SK-N-SH treated with all-trans-retinoic acid at 6 μM for 48 hours (cell line): Measurements from ENCODE around the gene FLVCR1.

Experiments
- ATAC-seq: fragments of 200-7000 bp; cut with Tn5 transposase; 3 replicates; pipeline ENCODE4 v1.9.1; 2020; ENCODE audit warnings: mild to moderate bottlenecking, moderate library complexity
- ARNTL ChIP-seq: fragments of 450-650 bp; formaldehyde crosslinking; IDR thresholded peaks from 2 replicates; pipeline ENCODE4 v1.5.0; 2020; ENCODE audit warnings: low read depth, mild to moderate bottlenecking, moderate library complexity, borderline replicate concordance
- BACH2 ChIP-seq: fragments of 250-450 bp; sonication (Bioruptor Pico); IDR thresholded peaks from 2 replicates; pipeline ENCODE4 v1.9.0; 2021; ENCODE audit warnings: mild to moderate bottlenecking, borderline replicate concordance
- CSDC2 ChIP-seq: fragments of 250-450 bp; sonication (Bioruptor Pico); IDR thresholded peaks from 2 replicates; pipeline ENCODE4 v1.5.0; 2020; ENCODE audit warnings: mild to moderate bottlenecking, moderate library complexity
- ISL1 ChIP-seq: fragments of 250-450 bp; sonication (Bioruptor Pico); IDR thresholded peaks from 2 replicates; pipeline ENCODE4 v2.1.2; 2022; ENCODE audit warnings: mild to moderate bottlenecking, moderate library complexity
- OSR1 ChIP-seq: fragments of 250-450 bp; sonication (Bioruptor Pico); IDR thresholded peaks from 2 replicates; pipeline ENCODE4 v1.8.0; 2022; ENCODE audit warnings: moderate library complexity, mild to moderate bottlenecking, inconsistent platforms
- PPARA ChIP-seq: fragments of 250-450 bp; sonication (Bioruptor Pico); IDR thresholded peaks from 2 replicates; pipeline ENCODE4 v1.5.0; 2020; ENCODE audit warnings: mild to moderate bottlenecking, borderline replicate concordance
- RARB ChIP-seq: fragments of 250-450 bp; sonication (Bioruptor Pico); IDR thresholded peaks from 2 replicates; pipeline ENCODE4 v1.8.0; 2021; ENCODE audit warnings: mild to moderate bottlenecking, moderate library complexity
- SNAI2 ChIP-seq: fragments of 250-450 bp; sonication (Bioruptor Pico); IDR thresholded peaks from 2 replicates; pipeline ENCODE4 v1.5.0; 2020; ENCODE audit warnings: mild to moderate bottlenecking, moderate library complexity
- TCF4 ChIP-seq: fragments of 250-450 bp; sonication (Bioruptor Pico); IDR thresholded peaks from 2 replicates; pipeline ENCODE4 v1.8.0; 2021; ENCODE audit warnings: mild to moderate bottlenecking, moderate library complexity, borderline replicate concordance
- ZC3H10 ChIP-seq: fragments of 250-450 bp; sonication (Bioruptor Pico); IDR thresholded peaks from 2 replicates; pipeline ENCODE4 v1.5.1; 2021; ENCODE audit warnings: mild to moderate bottlenecking, moderate library complexity
- ZFP3 ChIP-seq: fragments of 250-450 bp; sonication (Bioruptor Pico); IDR thresholded peaks from 2 replicates; pipeline ENCODE4 v1.5.0; 2020; ENCODE audit warnings: mild to moderate bottlenecking, moderate library complexity
- ZFP30 ChIP-seq: fragments of 450-650 bp; formaldehyde crosslinking; IDR thresholded peaks from 2 replicates; pipeline ENCODE4 v1.5.0; 2022; ENCODE audit warnings: mild to moderate bottlenecking, moderate library complexity
- ZNF565 ChIP-seq: fragments of 450-650 bp; formaldehyde crosslinking; conservative IDR thresholded peaks from 2 replicates; pipeline ENCODE4 v1.5.0; 2020; ENCODE audit warnings: low read depth, mild to moderate bottlenecking, moderate library complexity
- ZNF70 ChIP-seq: fragments of 450-650 bp; formaldehyde crosslinking; IDR thresholded peaks from 2 replicates; pipeline ENCODE4 v1.5.0; 2020; ENCODE audit warnings: mild to moderate bottlenecking, moderate library complexity
- ZNF8 ChIP-seq: fragments of 450-650 bp; formaldehyde crosslinking; IDR thresholded peaks from 2 replicates; pipeline ENCODE4 v1.5.0; 2020; ENCODE audit warnings: mild to moderate bottlenecking, moderate library complexity
- TF ChIP-seq, protein P1 (sequence below): fragments of 250-450 bp; sonication (Bioruptor Pico); IDR thresholded peaks from 2 replicates; pipeline ENCODE4 v1.5.1; 2020; ENCODE audit warnings: low read depth, mild to moderate bottlenecking, moderate library complexity
- TF ChIP-seq, protein P2 (sequence below): fragments of 250-450 bp; sonication (Bioruptor Pico); IDR thresholded peaks from 2 replicates; pipeline ENCODE4 v1.5.0; 2020; ENCODE audit warnings: mild to moderate bottlenecking, moderate library complexity
- TF ChIP-seq, protein P3 (sequence below): fragments of 250-450 bp; sonication (Bioruptor Pico); IDR thresholded peaks from 2 replicates; pipeline ENCODE4 v1.5.1; 2021; ENCODE audit warnings: mild to moderate bottlenecking, moderate library complexity
- TF ChIP-seq, protein P4 (sequence below): fragments of 250-450 bp; sonication (Bioruptor Pico); IDR thresholded peaks from 2 replicates; pipeline ENCODE4 v1.8.0; 2021; ENCODE audit warnings: low read depth, mild to moderate bottlenecking, moderate library complexity, borderline replicate concordance

Gene FLVCR1

DNA sequence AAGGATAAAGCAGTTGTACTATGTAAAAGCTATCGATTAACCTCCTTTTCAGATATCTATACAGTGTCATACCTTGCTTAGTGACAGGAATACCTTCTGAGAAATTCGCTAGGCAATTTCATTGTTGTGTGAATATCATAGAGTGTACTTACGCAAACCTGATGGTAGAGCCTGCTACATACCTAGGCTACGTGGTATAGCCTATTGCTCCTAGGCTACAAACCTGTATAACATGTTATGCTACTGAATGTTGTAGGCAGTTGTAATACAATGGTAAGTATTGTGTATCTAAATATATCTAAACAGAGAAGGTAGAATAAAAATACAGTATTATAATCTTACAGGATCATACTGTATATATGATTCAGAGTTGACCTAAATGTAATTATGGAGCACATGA lies 26.5 kb downstream of the FLVCR1 start:
- TF ChIP-seq ZFP30 (CRISPR knock-in tag) (no peak), TCF4 (CRISPR knock-in tag) (no peak), RARB (CRISPR knock-in tag) (no peak), ZNF70 (CRISPR knock-in tag) (no peak), ZC3H10 (CRISPR knock-in tag) (no peak), PPARA (CRISPR knock-in tag) (no peak)
- TF ChIP-seq, protein P1, sequence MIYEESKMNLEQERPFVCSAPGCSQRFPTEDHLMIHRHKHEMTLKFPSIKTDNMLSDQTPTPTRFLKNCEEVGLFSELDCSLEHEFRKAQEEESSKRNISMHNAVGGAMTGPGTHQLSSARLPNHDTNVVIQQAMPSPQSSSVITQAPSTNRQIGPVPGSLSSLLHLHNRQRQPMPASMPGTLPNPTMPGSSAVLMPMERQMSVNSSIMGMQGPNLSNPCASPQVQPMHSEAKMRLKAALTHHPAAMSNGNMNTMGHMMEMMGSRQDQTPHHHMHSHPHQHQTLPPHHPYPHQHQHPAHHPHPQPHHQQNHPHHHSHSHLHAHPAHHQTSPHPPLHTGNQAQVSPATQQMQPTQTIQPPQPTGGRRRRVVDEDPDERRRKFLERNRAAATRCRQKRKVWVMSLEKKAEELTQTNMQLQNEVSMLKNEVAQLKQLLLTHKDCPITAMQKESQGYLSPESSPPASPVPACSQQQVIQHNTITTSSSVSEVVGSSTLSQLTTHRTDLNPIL (CRISPR knock-in tag): no peak
- TF ChIP-seq, protein P2, sequence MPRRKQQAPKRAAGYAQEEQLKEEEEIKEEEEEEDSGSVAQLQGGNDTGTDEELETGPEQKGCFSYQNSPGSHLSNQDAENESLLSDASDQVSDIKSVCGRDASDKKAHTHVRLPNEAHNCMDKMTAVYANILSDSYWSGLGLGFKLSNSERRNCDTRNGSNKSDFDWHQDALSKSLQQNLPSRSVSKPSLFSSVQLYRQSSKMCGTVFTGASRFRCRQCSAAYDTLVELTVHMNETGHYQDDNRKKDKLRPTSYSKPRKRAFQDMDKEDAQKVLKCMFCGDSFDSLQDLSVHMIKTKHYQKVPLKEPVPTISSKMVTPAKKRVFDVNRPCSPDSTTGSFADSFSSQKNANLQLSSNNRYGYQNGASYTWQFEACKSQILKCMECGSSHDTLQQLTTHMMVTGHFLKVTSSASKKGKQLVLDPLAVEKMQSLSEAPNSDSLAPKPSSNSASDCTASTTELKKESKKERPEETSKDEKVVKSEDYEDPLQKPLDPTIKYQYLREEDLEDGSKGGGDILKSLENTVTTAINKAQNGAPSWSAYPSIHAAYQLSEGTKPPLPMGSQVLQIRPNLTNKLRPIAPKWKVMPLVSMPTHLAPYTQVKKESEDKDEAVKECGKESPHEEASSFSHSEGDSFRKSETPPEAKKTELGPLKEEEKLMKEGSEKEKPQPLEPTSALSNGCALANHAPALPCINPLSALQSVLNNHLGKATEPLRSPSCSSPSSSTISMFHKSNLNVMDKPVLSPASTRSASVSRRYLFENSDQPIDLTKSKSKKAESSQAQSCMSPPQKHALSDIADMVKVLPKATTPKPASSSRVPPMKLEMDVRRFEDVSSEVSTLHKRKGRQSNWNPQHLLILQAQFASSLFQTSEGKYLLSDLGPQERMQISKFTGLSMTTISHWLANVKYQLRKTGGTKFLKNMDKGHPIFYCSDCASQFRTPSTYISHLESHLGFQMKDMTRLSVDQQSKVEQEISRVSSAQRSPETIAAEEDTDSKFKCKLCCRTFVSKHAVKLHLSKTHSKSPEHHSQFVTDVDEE (CRISPR knock-in tag): no peak
- TF ChIP-seq, protein P3, sequence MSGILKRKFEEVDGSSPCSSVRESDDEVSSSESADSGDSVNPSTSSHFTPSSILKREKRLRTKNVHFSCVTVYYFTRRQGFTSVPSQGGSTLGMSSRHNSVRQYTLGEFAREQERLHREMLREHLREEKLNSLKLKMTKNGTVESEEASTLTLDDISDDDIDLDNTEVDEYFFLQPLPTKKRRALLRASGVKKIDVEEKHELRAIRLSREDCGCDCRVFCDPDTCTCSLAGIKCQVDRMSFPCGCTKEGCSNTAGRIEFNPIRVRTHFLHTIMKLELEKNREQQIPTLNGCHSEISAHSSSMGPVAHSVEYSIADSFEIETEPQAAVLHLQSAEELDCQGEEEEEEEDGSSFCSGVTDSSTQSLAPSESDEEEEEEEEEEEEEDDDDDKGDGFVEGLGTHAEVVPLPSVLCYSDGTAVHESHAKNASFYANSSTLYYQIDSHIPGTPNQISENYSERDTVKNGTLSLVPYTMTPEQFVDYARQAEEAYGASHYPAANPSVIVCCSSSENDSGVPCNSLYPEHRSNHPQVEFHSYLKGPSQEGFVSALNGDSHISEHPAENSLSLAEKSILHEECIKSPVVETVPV (CRISPR knock-in tag): no peak
- ATAC-seq: no peak

DNA sequence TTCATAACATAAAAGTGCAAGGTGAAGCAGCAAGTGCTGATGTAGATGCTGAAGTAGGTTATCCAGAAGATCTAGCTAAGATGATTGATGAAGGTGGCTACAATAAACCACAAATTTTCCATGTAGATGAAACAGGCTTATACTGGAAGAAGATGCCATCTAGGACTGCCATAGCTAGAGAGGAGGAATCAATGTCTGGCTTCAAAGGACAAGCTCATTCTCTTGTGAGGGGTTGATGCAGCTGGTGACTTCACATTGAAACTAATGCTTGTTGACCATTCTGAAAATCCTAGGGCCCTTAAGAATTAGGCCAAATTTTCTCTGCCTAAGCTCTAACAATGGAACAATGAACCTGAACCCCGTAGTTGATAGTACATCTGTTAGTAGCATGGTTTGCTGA lies 34.0 kb downstream of the FLVCR1 start:
- no peak for ATAC-seq
- TF ChIP-seq ZNF8 (CRISPR knock-in tag) (no peak), ZFP30 (CRISPR knock-in tag) (no peak), ARNTL (CRISPR knock-in tag) (no peak), BACH2 (CRISPR knock-in tag) (no peak), CSDC2 (CRISPR knock-in tag) (no peak), RARB (CRISPR knock-in tag) (no peak), ZNF565 (CRISPR knock-in tag) (no peak)
- TF ChIP-seq, protein P4, sequence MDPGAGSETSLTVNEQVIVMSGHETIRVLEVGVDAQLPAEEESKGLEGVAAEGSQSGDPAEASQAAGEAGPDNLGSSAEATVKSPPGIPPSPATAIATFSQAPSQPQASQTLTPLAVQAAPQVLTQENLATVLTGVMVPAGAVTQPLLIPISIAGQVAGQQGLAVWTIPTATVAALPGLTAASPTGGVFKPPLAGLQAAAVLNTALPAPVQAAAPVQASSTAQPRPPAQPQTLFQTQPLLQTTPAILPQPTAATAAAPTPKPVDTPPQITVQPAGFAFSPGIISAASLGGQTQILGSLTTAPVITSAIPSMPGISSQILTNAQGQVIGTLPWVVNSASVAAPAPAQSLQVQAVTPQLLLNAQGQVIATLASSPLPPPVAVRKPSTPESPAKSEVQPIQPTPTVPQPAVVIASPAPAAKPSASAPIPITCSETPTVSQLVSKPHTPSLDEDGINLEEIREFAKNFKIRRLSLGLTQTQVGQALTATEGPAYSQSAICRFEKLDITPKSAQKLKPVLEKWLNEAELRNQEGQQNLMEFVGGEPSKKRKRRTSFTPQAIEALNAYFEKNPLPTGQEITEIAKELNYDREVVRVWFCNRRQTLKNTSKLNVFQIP (CRISPR knock-in tag): no peak
- TF ChIP-seq, protein P1 (CRISPR knock-in tag): no peak
- TF ChIP-seq, protein P2 (CRISPR knock-in tag): no peak
- TF ChIP-seq, all 23 proteins: peak for 0

DNA sequence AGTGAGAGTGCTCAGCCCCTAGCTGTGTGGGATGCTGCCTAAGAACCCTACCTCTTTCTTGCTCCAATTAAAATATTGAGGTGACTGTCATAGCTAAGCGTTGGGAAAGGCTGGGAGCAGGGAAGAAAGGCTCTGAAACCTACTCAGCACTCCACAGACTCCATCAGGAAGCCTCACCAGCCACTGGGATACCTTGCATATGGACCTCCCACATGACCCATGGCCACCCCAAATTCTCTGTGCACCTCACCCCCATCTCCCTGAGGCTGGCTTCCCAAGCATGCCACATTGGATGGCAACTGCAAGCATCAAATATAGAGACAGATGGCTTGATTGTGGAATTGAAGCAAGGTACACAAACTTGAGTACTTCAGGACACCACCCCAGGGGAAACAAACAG lies 41.8 kb downstream of the FLVCR1 start:
- no peak for ATAC-seq
- no peak for TF ChIP-seq RARB (CRISPR knock-in tag)
- no peak for TF ChIP-seq TCF4 (CRISPR knock-in tag)
- no peak for TF ChIP-seq OSR1 (CRISPR knock-in tag)
- TF ChIP-seq, protein P2 (CRISPR knock-in tag): no peak
- TF ChIP-seq, protein P1 (CRISPR knock-in tag): no peak
- TF ChIP-seq ZFP3 (CRISPR knock-in tag): no peak
- TF ChIP-seq ISL1 (CRISPR knock-in tag): no peak
- TF ChIP-seq, protein P4 (CRISPR knock-in tag): no peak
- no peak for TF ChIP-seq SNAI2 (CRISPR knock-in tag)
- TF ChIP-seq ZNF70 (CRISPR knock-in tag): no peak
